HEK293T (cell line): ENCODE measurements around the gene RBFOX1.

Source experiments
- CTCF ChIA-PET: fragments of 350-600 bp; formaldehyde crosslinking; extraction: SDS; loops from one replicate; lab custom pipeline; 2021; ENCODE audit warnings: antibody characterized with exemption, inconsistent platforms; lab: Yijun Ruan, JAX
- POLR2A ChIA-PET: fragments of 350-600 bp; formaldehyde crosslinking; extraction: SDS; loops from one replicate; lab custom pipeline; 2020; ENCODE audit warnings: antibody characterized with exemption, inconsistent platforms; lab: Yijun Ruan, JAX
- DNase-seq: peaks from one replicate; pipeline ENCODE4 v3.0.0; 2012; ENCODE audit warnings: mixed read lengths; ENCODE audit errors: extremely low spot score
- ARNT ChIP-seq: fragments of 450-650 bp; IDR thresholded peaks from 2 replicates; pipeline ENCODE4 v1.6.1; 2017; ENCODE audit warnings: mild to moderate bottlenecking
- BHLHE40 ChIP-seq: fragments of 450-650 bp; IDR thresholded peaks from 2 replicates; pipeline ENCODE4 v1.6.1; 2016; ENCODE audit warnings: mild to moderate bottlenecking, moderate library complexity, borderline replicate concordance
- CTBP1 ChIP-seq: fragments of 450-650 bp; IDR thresholded peaks from 2 replicates; pipeline ENCODE4 v1.6.1; 2016; ENCODE audit warnings: borderline replicate concordance
- ELF4 ChIP-seq: fragments of 450-650 bp; IDR thresholded peaks from 2 replicates; pipeline ENCODE4 v1.6.1; 2017; ENCODE audit warnings: antibody characterized with exemption
- FOXA1 ChIP-seq: fragments of 450-650 bp; IDR thresholded peaks from 2 replicates; pipeline ENCODE4 v1.6.1; 2016; ENCODE audit warnings: mild to moderate bottlenecking
- FOXK2 ChIP-seq: fragments of 450-650 bp; IDR thresholded peaks from 2 replicates; pipeline ENCODE4 v1.6.1; 2016; ENCODE audit warnings: mild to moderate bottlenecking
- FOXM1 ChIP-seq: fragments of 450-650 bp; IDR thresholded peaks from 2 replicates; pipeline ENCODE4 v1.6.1; 2017; ENCODE audit warnings: mild to moderate bottlenecking, borderline replicate concordance
- HDGF ChIP-seq: fragments of 450-650 bp; IDR thresholded peaks from 2 replicates; pipeline ENCODE4 v1.6.1; 2017; ENCODE audit warnings: antibody characterized with exemption, borderline replicate concordance
- L3MBTL2 ChIP-seq: fragments of 450-650 bp; conservative IDR thresholded peaks from 2 replicates; pipeline ENCODE4 v1.6.1; 2016; ENCODE audit warnings: mild to moderate bottlenecking
- LEF1 ChIP-seq: fragments of 450-650 bp; IDR thresholded peaks from 2 replicates; pipeline ENCODE4 v1.6.1; 2017; ENCODE audit warnings: mild to moderate bottlenecking, borderline replicate concordance
- NFRKB ChIP-seq: fragments of 450-650 bp; IDR thresholded peaks from 2 replicates; pipeline ENCODE4 v1.6.1; 2016; ENCODE audit warnings: mild to moderate bottlenecking, moderate library complexity
- PKNOX1 ChIP-seq: fragments of 450-650 bp; IDR thresholded peaks from 2 replicates; pipeline ENCODE4 v1.6.1; 2016
- SP1 ChIP-seq: fragments of 450-650 bp; IDR thresholded peaks from 2 replicates; pipeline ENCODE4 v1.6.1; 2017
- SUZ12 ChIP-seq: fragments of 450-650 bp; IDR thresholded peaks from 2 replicates; pipeline ENCODE4 v1.6.1; 2016; ENCODE audit warnings: mild to moderate bottlenecking
- TARDBP ChIP-seq: fragments of 450-650 bp; IDR thresholded peaks from 2 replicates; pipeline ENCODE4 v1.6.1; 2016
- ZNF384 ChIP-seq: fragments of 450-650 bp; IDR thresholded peaks from 2 replicates; pipeline ENCODE4 v1.6.1; 2016

Gene RBFOX1

GRCh38 chr16:7449306-7449705 lies 116.7 kb downstream of the RBFOX1 start:
- POLR2A ChIA-PET: no interaction called here
- TF ChIP-seq ELF4 (no peak), ARNT (no peak)
- no peak for DNase-seq

GRCh38 chr16:7449808-7450207 lies 117.2 kb downstream of the RBFOX1 start:
- TF ChIP-seq ELF4: no peak
- no peak for TF ChIP-seq BHLHE40
- no peak for TF ChIP-seq TARDBP
- no peak for TF ChIP-seq ZNF384
- TF ChIP-seq ARNT: no peak
- TF ChIP-seq FOXA1: no peak
- TF ChIP-seq SP1: no peak
- no peak for TF ChIP-seq PKNOX1
- TF ChIP-seq NFRKB: no peak
- TF ChIP-seq CTBP1: no peak
- DNase-seq: no peak
- CTCF ChIA-PET: no interaction called here
- POLR2A ChIA-PET: no interaction called here

More at GRCh38 chr16:7449306-7449705, 116.7 kb downstream of the RBFOX1 start:
- CTCF ChIA-PET: no interaction called here

GRCh38 chr16:7450440-7450839 lies 117.8 kb downstream of the RBFOX1 start:
- DNase-seq: no peak
- ChIA-PET POLR2A (no interaction called here), CTCF (no interaction called here)
- TF ChIP-seq LEF1 (no peak), TARDBP (no peak), ARNT (no peak), NFRKB (no peak)

GRCh38 chr16:7452090-7452489 lies 119.4 kb downstream of the RBFOX1 start:
- POLR2A ChIA-PET: no interaction called here
- TF ChIP-seq ARNT (no peak), HDGF (no peak), TARDBP (no peak), FOXA1 (no peak), BHLHE40 (no peak), FOXM1 (no peak), LEF1 (no peak), ZNF384 (no peak), ELF4 (no peak), SP1 (no peak), SUZ12 (no peak), L3MBTL2 (no peak), FOXK2 (no peak), CTBP1 (no peak), NFRKB (no peak), PKNOX1 (no peak)
- DNase-seq: no peak
- CTCF ChIA-PET: no interaction called here

- TF ChIP-seq FOXK2 (no peak), TARDBP (no peak), BHLHE40 (no peak), NFRKB (no peak), FOXM1 (no peak), ELF4 (no peak), SUZ12 (no peak), FOXA1 (no peak), ARNT (no peak), ZNF384 (no peak), LEF1 (no peak), CTBP1 (no peak), PKNOX1 (no peak)
- ChIA-PET CTCF (no interaction called here), POLR2A (no interaction called here)
- DNase-seq: no peak
These were observed 123.6 kb downstream of the RBFOX1 start for GRCh38 chr16:7456211-7456610.

GRCh38 chr16:7458144-7458543 lies 125.5 kb downstream of the RBFOX1 start:
- no peak for TF ChIP-seq FOXA1
- no peak for TF ChIP-seq BHLHE40
- TF ChIP-seq ZNF384: no peak
- no peak for TF ChIP-seq CTBP1
- TF ChIP-seq SUZ12: no peak
- TF ChIP-seq NFRKB: no peak
- no peak for TF ChIP-seq FOXM1
- no peak for TF ChIP-seq TARDBP
- TF ChIP-seq SP1: no peak

GRCh38 chr16:7470344-7470743 lies 137.7 kb downstream of the RBFOX1 start:
- CTCF ChIA-PET: no interaction called here
- no peak for TF ChIP-seq NFRKB
- TF ChIP-seq LEF1: no peak
- no peak for TF ChIP-seq FOXK2
- no peak for TF ChIP-seq ARNT
- TF ChIP-seq PKNOX1: no peak
- no peak for TF ChIP-seq ZNF384
- TF ChIP-seq SP1: no peak
- no peak for TF ChIP-seq ELF4
- no peak for TF ChIP-seq TARDBP
- no peak for TF ChIP-seq FOXM1
- no peak for TF ChIP-seq CTBP1
- TF ChIP-seq BHLHE40: no peak
- no peak for TF ChIP-seq FOXA1
- no peak for TF ChIP-seq SUZ12
- no peak for TF ChIP-seq HDGF
- no peak for TF ChIP-seq L3MBTL2
- POLR2A ChIA-PET: no interaction called here
- DNase-seq: no peak

More at GRCh38 chr16:7458144-7458543, 125.5 kb downstream of the RBFOX1 start:
- ChIA-PET POLR2A (no interaction called here), CTCF (no interaction called here)
- DNase-seq: no peak
